ENCODE data around the gene BSPRY. TPM values are rescaled to one million over a fixed set of nuclear protein-coding genes. Genes with fewer than 3 reads are reported as not detected.

The BSPRY gene
- total RNA-seq, 2 experiments from 2014 or later, result not detected

DNA sequence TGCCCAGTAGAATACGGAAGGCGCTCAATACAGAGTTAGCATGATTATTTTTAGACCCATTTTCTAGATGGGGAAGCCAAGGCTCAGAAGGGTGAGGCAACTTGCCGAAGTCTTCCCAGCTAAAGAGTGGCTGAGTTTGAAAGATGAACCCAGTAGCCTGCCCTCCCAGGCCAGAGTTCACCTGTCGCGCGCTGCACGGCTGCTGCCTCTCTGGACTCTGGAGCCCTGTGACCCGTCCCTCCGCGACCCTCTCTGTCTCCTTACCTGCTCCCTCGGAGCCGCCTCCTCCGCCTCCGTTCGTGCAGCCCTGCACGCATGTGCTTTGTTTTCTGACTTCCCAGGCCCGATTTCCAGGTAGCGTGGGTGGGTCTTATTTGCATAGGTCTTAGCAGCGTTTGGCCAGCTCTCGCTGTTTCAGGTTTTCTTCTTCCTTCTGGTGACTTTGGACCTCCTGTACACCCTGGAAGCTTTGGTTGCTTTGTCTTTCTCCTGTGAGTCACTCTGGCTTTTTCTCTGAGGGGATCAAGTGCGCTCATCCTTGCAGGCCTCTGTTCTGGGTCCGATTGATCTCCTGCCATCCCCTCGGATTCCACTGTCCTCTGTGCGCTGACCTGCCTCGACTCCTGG, 46.4 kb upstream of the BSPRY start, which contains the start of gene RNF183:
RNF183 (minus strand) TSS at position 585 of the 627 bp plus-strand sequence. CDS start 5,192 bp downstream, outside the sequence.
- ATAC-seq (ENCODE audit: poor library complexity), result no peak
- Mint-ChIP-seq H3K4me1 (ENCODE audit: low read depth) (no peaks in the 10 kb centered on the region), H3K4me3 (no peak within 1 kb of the TSS), H3K36me3 (ENCODE audit: low read depth) (no peaks in the 10 kb centered on the region), H3K9me3 (no peaks in the 10 kb centered on the region), H3K27ac (no peak within 1 kb of the TSS), H3K27me3 (no peaks in the 10 kb centered on the region)
- Histone ChIP-seq H3K4me3 (ENCODE audit: low read length) (no peak within 1 kb of the TSS), H3K9me3 (ENCODE audit: control insufficient read depth in 1 of 2, insufficient read depth in 1 of 2, low read length in 2 of 2) (no peaks in the 10 kb centered on the region), H3K36me3 (ENCODE audit: insufficient read depth, low read length) (no peaks in the 10 kb centered on the region), H3K27ac (ENCODE audit: low read depth in 1 of 2, low read length in 2 of 2) (no peak within 1 kb of the TSS), H3K27me3 (ENCODE audit: control insufficient read depth in 1 of 2, insufficient read depth in 2 of 2, low read length in 2 of 2) (no peaks in the 10 kb centered on the region), H3K4me1 (ENCODE audit: insufficient read depth, low read length) (no peaks in the 10 kb centered on the region)
- TF ChIP-seq CTCF (IDR thresholded peaks at IDR 0.05), result no peak
- CTCF ChIA-PET, result no interaction called here
- POLR2A ChIA-PET, result no interaction called here
- no peak for DNase-seq
- intact Hi-C loops (cut with DNase I, micrococcal nuclease), result no loop called here

DNA sequence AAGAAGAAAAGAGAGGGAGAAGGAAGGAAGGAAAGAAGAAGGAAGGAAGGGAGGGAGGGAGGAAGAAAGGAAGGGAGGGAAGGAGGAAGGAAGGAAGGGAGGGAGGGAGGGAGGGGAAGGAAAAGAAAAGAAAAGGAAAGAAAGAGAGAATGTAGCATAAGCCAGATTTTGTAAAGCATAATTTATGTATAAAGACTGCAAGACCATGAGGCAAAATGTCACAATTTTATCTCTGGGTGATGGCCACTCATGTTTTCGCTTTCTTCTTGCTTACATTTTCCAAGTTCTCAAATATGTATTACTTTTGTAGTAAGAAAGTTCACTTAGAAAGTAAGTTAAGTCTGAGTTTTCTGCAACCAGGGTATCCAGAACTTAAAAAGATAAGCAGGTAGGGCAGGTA, 42.8 kb upstream of the BSPRY start:
- Histone ChIP-seq H3K27me3 (ENCODE audit: control insufficient read depth in 1 of 2, insufficient read depth in 2 of 2, low read length in 2 of 2) (no peaks in the 10 kb centered on the region), H3K27ac (ENCODE audit: low read depth in 1 of 2, low read length in 2 of 2) (no peak overlapping the region), H3K9me3 (ENCODE audit: control insufficient read depth in 1 of 2, insufficient read depth in 1 of 2, low read length in 2 of 2) (no peaks in the 10 kb centered on the region), H3K4me1 (ENCODE audit: insufficient read depth, low read length) (no peaks in the 10 kb centered on the region), H3K4me3 (ENCODE audit: low read length) (no peak overlapping the region), H3K36me3 (ENCODE audit: insufficient read depth, low read length) (no peaks in the 10 kb centered on the region)
- ChIA-PET POLR2A (no interaction called here), CTCF (no interaction called here)
- no peaks in the 10 kb centered on the region for H3K4me1 Mint-ChIP-seq (ENCODE audit: low read depth)
- H3K27ac Mint-ChIP-seq, result no peak overlapping the region
- H3K4me3 Mint-ChIP-seq, result no peak overlapping the region
- DNase-seq (no peak), ATAC-seq (ENCODE audit: poor library complexity) (no peak)
- intact Hi-C loops (cut with DNase I, micrococcal nuclease), result no loop called here
- H3K27me3 Mint-ChIP-seq, result no peaks in the 10 kb centered on the region
- no peak for TF ChIP-seq CTCF (IDR thresholded peaks at IDR 0.05)
- no peaks in the 10 kb centered on the region for H3K36me3 Mint-ChIP-seq (ENCODE audit: low read depth)
- H3K9me3 Mint-ChIP-seq, result no peaks in the 10 kb centered on the region

GRCh38 chr9:113307396-113307975, 41.9 kb upstream of the BSPRY start:
- intact Hi-C loops (cut with DNase I, micrococcal nuclease), result no loop called here
- DNase-seq (no peak), ATAC-seq (ENCODE audit: poor library complexity) (no peak)
- H3K36me3 ChIP-seq (ENCODE audit: insufficient read depth, low read length), result no peaks in the 10 kb centered on the region
- no peak overlapping the region for H3K27ac Mint-ChIP-seq
- H3K4me1 ChIP-seq (ENCODE audit: insufficient read depth, low read length), result no peaks in the 10 kb centered on the region
- no peaks in the 10 kb centered on the region for H3K9me3 ChIP-seq (ENCODE audit: control insufficient read depth in 1 of 2, insufficient read depth in 1 of 2, low read length in 2 of 2)
- ChIA-PET CTCF (no interaction called here), POLR2A (no interaction called here)
- no peaks in the 10 kb centered on the region for H3K4me1 Mint-ChIP-seq (ENCODE audit: low read depth)
- H3K27me3 ChIP-seq (ENCODE audit: control insufficient read depth in 1 of 2, insufficient read depth in 2 of 2, low read length in 2 of 2), result no peaks in the 10 kb centered on the region
- TF ChIP-seq CTCF (IDR thresholded peaks at IDR 0.05), result no peak
- H3K36me3 Mint-ChIP-seq (ENCODE audit: low read depth), result no peaks in the 10 kb centered on the region
- no peaks in the 10 kb centered on the region for H3K27me3 Mint-ChIP-seq
- no peak overlapping the region for H3K4me3 ChIP-seq (ENCODE audit: low read length)
- H3K4me3 Mint-ChIP-seq, result no peak overlapping the region
- H3K27ac ChIP-seq (ENCODE audit: low read depth in 1 of 2, low read length in 2 of 2), result no peak overlapping the region
- H3K9me3 Mint-ChIP-seq, result no peaks in the 10 kb centered on the region
